ENCODE data around the gene MRPL58. TPM values are rescaled to one million over a fixed set of nuclear protein-coding genes. Genes with fewer than 3 reads are reported as not detected.

MRPL58 gene
- polyA plus RNA-seq, 3 donors from 2014 or later = 32.4 to 52.3 (median 47.1) TPM

DNA sequence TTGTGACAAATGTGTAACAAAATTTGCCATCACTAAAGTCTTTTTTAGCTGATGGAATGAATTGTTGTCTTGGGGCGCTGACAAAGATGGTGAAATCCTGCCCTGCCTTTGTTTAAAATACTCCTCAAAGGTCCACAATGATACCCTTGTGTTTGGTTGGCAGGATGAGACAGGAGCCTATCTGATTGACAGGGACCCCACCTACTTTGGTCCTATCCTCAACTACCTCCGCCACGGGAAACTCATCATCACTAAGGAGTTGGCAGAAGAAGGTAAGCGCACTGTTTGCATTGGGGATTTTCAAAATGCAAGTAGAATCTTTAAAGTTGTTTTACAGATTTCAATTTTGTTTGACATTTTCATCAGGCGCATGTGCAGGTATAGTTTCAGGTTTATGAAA is 36.6 kb downstream of the MRPL58 start:
- no peak for DNase-seq
- H3K27ac Mint-ChIP-seq = peak overlapping the region in 4 of 6 donors; percentile 14 to 75 (median 32)
- H3K4me3 Mint-ChIP-seq = peak overlapping the region in 3 of 5 donors; percentile 32 to 92 (median 92)
- peaks cover 40 to 49% of the 10 kb centered on the region in 2 donors for H3K4me1 Mint-ChIP-seq
- no peaks in the 10 kb centered on the region for H3K9me3 Mint-ChIP-seq
- peaks cover 0 to 4% (median 0%) of the 10 kb centered on the region in 3 donors for H3K27me3 Mint-ChIP-seq (ENCODE audit: low read depth in 3 of 3)
- H3K36me3 Mint-ChIP-seq = peaks cover 6 to 12% (median 8%) of the 10 kb centered on the region in 3 donors

GRCh38 chr17:75049706-75050105 is 37.2 kb downstream of the MRPL58 start:
- peak overlapping the region in 4 of 5 donors; percentile 13 to 40 (median 34) for H3K4me3 Mint-ChIP-seq
- peaks cover 38 to 45% of the 10 kb centered on the region in 2 donors for H3K4me1 Mint-ChIP-seq
- H3K9me3 Mint-ChIP-seq = no peaks in the 10 kb centered on the region
- peaks cover 0 to 4% (median 0%) of the 10 kb centered on the region in 3 donors for H3K27me3 Mint-ChIP-seq (ENCODE audit: low read depth in 3 of 3)
- DNase-seq = no peak
- peak overlapping the region in 1 of 6 donors; percentile 34 for H3K27ac Mint-ChIP-seq
- H3K36me3 Mint-ChIP-seq = peaks cover 6 to 13% (median 8%) of the 10 kb centered on the region in 3 donors

- peaks cover 0 to 4% (median 0%) of the 10 kb centered on the region in 3 donors for H3K27me3 Mint-ChIP-seq (ENCODE audit: low read depth in 3 of 3)
- H3K27ac Mint-ChIP-seq = no peak overlapping the region
- DNase-seq = no peak
Measured at GRCh38 chr17:75051941-75052340, 39.5 kb downstream of the MRPL58 start.

GRCh38 chr17:75059369-75060345 is 47.2 kb downstream of the MRPL58 start:
- DNase-seq = no peak
- H3K4me1 Mint-ChIP-seq = no peaks in the 10 kb centered on the region
- no peaks in the 10 kb centered on the region for H3K9me3 Mint-ChIP-seq
- H3K27ac Mint-ChIP-seq = no peak overlapping the region
- H3K27me3 Mint-ChIP-seq (ENCODE audit: low read depth in 3 of 3) = no peaks in the 10 kb centered on the region
- H3K4me3 Mint-ChIP-seq = no peak overlapping the region
- peaks cover 21 to 50% (median 30%) of the 10 kb centered on the region in 3 donors for H3K36me3 Mint-ChIP-seq

More at GRCh38 chr17:75051941-75052340, 39.5 kb downstream of the MRPL58 start:
- peaks cover 20 to 26% of the 10 kb centered on the region in 2 donors for H3K4me1 Mint-ChIP-seq
- no peak overlapping the region for H3K4me3 Mint-ChIP-seq
- peaks cover 8 to 22% (median 10%) of the 10 kb centered on the region in 3 donors for H3K36me3 Mint-ChIP-seq
- no peaks in the 10 kb centered on the region for H3K9me3 Mint-ChIP-seq

DNA sequence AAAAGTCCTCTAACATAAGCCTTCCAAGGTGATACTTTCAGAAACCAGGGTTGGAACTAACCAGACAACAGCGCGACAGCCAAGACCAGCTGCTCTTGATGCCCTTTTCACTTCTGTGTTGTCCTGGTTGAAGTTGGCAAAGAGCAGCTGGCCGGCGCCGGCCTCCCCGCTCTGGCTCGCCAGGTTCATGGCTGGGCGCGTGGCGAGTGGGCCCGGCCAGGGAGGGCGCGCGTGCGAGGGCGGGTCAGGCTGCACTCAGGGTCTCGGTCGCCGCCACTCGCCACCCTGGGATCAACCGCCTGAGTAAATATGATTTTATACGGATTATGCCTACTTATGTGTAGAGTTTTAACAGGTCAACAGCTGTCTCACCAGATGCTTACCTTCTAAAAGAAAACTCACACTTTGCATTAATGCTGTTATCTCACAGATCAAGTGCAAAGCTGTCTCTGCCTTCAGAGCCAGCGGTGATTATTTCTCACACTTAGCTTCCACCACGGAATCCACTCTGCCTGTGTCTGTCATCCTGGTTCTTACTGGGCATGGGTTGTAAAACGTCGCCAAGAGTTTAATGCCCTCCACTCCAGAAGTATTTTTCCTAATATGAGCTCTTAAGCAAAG is 48.1 kb downstream of the MRPL58 start:
- no peak for DNase-seq
- no peaks in the 10 kb centered on the region for H3K9me3 Mint-ChIP-seq
- no peak overlapping the region for H3K27ac Mint-ChIP-seq
- H3K4me3 Mint-ChIP-seq = no peak overlapping the region
- H3K27me3 Mint-ChIP-seq (ENCODE audit: low read depth in 3 of 3) = no peaks in the 10 kb centered on the region
- H3K4me1 Mint-ChIP-seq = no peaks in the 10 kb centered on the region
- H3K36me3 Mint-ChIP-seq = peaks cover 22 to 48% (median 30%) of the 10 kb centered on the region in 3 donors

- peaks cover 21 to 47% (median 30%) of the 10 kb centered on the region in 3 donors for H3K36me3 Mint-ChIP-seq
- no peak overlapping the region for H3K27ac Mint-ChIP-seq
- no peaks in the 10 kb centered on the region for H3K4me1 Mint-ChIP-seq
- H3K27me3 Mint-ChIP-seq (ENCODE audit: low read depth in 3 of 3) = no peaks in the 10 kb centered on the region
- no peak overlapping the region for H3K4me3 Mint-ChIP-seq
- DNase-seq = no peak
- H3K9me3 Mint-ChIP-seq = no peaks in the 10 kb centered on the region
Measured at GRCh38 chr17:75061055-75061438, 48.6 kb downstream of the MRPL58 start.

DNA sequence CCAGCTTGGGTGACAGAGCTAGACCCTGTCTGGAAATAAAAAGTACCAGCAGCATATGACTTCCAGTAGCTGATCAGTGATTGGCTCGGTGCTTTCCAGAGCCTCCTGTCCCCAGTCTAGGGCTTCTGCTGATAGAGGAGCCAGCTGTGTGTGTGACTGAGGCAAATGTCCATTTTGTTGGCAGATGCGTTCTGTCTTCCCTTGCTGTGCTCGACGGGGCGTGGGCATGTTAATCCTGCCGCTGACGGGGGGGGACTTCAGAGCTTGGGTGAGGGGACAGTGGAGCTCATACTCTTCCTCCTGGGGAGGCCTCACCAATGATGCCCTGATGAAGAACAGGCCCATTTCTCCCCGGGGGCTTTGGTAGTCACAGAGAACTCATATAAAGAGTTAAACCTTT is 49.1 kb downstream of the MRPL58 start:
- no peak for DNase-seq
- Mint-ChIP-seq H3K36me3 (peaks cover 18 to 41% (median 30%) of the 10 kb centered on the region in 3 donors), H3K9me3 (no peaks in the 10 kb centered on the region), H3K4me1 (peaks cover 4% of the 10 kb centered on the region in 2 donors), H3K4me3 (no peak overlapping the region), H3K27me3 (ENCODE audit: low read depth in 3 of 3) (peaks cover 0 to 1% (median 0%) of the 10 kb centered on the region in 3 donors), H3K27ac (no peak overlapping the region)

DNA sequence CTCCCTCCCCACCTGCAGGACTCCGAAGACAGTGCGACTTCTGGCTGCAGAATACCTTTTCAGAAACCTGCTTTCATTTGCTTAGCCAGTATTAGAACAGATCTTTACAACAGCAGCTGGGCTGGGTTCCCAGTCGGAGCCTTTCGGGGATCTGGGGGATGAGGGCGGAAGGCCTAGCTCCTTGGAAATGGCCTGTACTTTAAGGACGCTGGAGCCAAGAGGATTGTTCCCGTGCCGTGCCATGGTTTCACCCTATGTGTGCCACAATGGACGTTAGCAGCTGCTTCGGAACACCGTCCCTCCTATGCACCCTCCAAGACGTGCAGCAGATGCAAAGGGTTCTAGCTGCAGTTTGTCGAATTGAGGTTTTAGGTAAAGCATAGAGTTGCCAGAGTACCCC is 50.7 kb downstream of the MRPL58 start:
- no peak overlapping the region for H3K4me3 Mint-ChIP-seq
- DNase-seq = no peak
- H3K27ac Mint-ChIP-seq = no peak overlapping the region
- peaks cover 9 to 12% of the 10 kb centered on the region in 2 donors for H3K4me1 Mint-ChIP-seq
- no peaks in the 10 kb centered on the region for H3K9me3 Mint-ChIP-seq
- peaks cover 0 to 2% (median 0%) of the 10 kb centered on the region in 3 donors for H3K27me3 Mint-ChIP-seq (ENCODE audit: low read depth in 3 of 3)
- peaks cover 18 to 37% (median 30%) of the 10 kb centered on the region in 3 donors for H3K36me3 Mint-ChIP-seq

- H3K4me1 Mint-ChIP-seq = peaks cover 9 to 12% of the 10 kb centered on the region in 2 donors
- no peak overlapping the region for H3K4me3 Mint-ChIP-seq
- H3K9me3 Mint-ChIP-seq = no peaks in the 10 kb centered on the region
- no peak overlapping the region for H3K27ac Mint-ChIP-seq
- H3K36me3 Mint-ChIP-seq = peaks cover 18 to 37% (median 30%) of the 10 kb centered on the region in 3 donors
- DNase-seq = no peak
- H3K27me3 Mint-ChIP-seq (ENCODE audit: low read depth in 3 of 3) = peaks cover 0 to 2% (median 0%) of the 10 kb centered on the region in 3 donors
Measured at GRCh38 chr17:75063626-75064025, 51.2 kb downstream of the MRPL58 start.

GRCh38 chr17:75064040-75064439 is 51.6 kb downstream of the MRPL58 start:
- Mint-ChIP-seq H3K27me3 (ENCODE audit: low read depth in 3 of 3) (peaks cover 0 to 2% (median 0%) of the 10 kb centered on the region in 3 donors), H3K27ac (no peak overlapping the region), H3K4me1 (peaks cover 9 to 12% of the 10 kb centered on the region in 2 donors), H3K4me3 (no peak overlapping the region), H3K36me3 (peaks cover 18 to 37% (median 30%) of the 10 kb centered on the region in 3 donors), H3K9me3 (no peaks in the 10 kb centered on the region)
- DNase-seq = no peak

DNA sequence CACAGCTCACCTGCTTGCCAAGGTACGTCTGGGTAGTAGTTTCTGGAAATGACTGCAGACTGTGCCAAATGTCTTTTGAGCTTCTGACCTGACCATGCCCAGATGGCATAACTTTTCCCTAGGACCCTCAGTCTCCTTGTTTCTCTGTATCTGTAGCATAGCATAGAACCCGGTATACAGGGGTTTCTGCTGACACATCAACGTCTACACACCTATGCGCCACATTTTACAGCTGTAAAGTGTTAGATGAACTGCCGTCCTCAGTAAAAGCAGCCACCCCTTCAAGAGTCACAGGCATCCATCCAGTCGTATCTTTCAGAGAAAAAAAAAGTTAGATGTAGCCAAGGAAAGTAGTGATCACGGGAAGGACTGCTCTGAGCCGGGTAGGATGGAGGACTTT is 52.0 kb downstream of the MRPL58 start:
- Mint-ChIP-seq H3K27ac (no peak overlapping the region), H3K27me3 (ENCODE audit: low read depth in 3 of 3) (peaks cover 0 to 2% (median 0%) of the 10 kb centered on the region in 3 donors), H3K9me3 (no peaks in the 10 kb centered on the region), H3K4me3 (no peak overlapping the region), H3K4me1 (peaks cover 9 to 12% of the 10 kb centered on the region in 2 donors), H3K36me3 (peaks cover 18 to 36% (median 30%) of the 10 kb centered on the region in 3 donors)
- DNase-seq = no peak

GRCh38 chr17:75064867-75065561 is 52.5 kb downstream of the MRPL58 start:
- Mint-ChIP-seq H3K36me3 (peaks cover 15 to 30% (median 27%) of the 10 kb centered on the region in 3 donors), H3K4me3 (no peak overlapping the region), H3K4me1 (peaks cover 9 to 12% of the 10 kb centered on the region in 2 donors), H3K9me3 (no peaks in the 10 kb centered on the region), H3K27me3 (ENCODE audit: low read depth in 3 of 3) (peaks cover 0 to 2% (median 0%) of the 10 kb centered on the region in 3 donors), H3K27ac (no peak overlapping the region)
- DNase-seq = no peak

DNA sequence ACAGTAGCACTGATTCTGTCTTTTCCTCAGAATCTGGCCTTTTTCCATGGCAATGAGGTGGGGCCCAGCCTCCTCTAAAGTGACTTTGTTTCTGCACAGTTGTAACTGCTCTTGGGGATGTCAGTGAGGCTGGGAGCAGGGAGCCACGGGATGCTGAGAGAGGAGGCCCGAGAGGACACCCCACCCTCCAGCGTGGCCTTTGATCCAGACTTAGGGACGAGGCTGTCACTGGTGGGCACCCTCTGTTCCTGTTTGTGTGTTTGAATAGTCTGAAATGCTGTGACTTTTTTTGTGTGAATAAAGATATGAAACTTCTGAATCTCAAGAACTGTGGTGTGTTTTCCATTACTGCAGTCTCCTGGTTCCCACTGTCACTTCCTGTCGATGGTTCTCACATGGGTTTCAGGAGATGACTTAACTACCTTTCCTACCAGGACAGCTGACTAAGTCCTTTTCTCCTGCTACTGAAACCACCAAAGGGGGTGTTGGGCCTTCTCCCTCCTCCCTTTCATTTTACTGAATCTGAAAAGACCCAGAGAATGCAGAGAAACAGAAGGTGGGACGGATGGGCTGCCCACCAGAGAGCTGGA is 53.2 kb downstream of the MRPL58 start:
- peak overlapping the region in 1 of 5 donors; percentile 36 for H3K4me3 Mint-ChIP-seq
- peaks cover 13 to 27% (median 24%) of the 10 kb centered on the region in 3 donors for H3K36me3 Mint-ChIP-seq
- H3K27ac Mint-ChIP-seq = no peak overlapping the region
- DNase-seq = no peak
- H3K27me3 Mint-ChIP-seq (ENCODE audit: low read depth in 3 of 3) = peaks cover 0 to 2% (median 0%) of the 10 kb centered on the region in 3 donors
- peaks cover 9 to 12% of the 10 kb centered on the region in 2 donors for H3K4me1 Mint-ChIP-seq
- H3K9me3 Mint-ChIP-seq = no peaks in the 10 kb centered on the region
